Erythroblast (primary cell): ENCODE data around the gene PADI3.

Source experiments
- GATA1 ChIP-seq: IDR thresholded peaks from 2 replicates; pipeline ENCODE4 v1.6.1; 2011; ENCODE audit warnings: low read depth, mild to moderate bottlenecking, control low read depth, low read length, moderate library complexity
- POLR2A ChIP-seq: IDR thresholded peaks from 2 replicates; pipeline ENCODE4 v1.6.1; 2011; ENCODE audit warnings: mild to moderate bottlenecking, low read length

GRCh38 chr1:17328855-17329254, 80.0 kb downstream of the PADI3 start:
- TF ChIP-seq POLR2A (no peak), GATA1 (no peak)
